HT1080 (cell line): ENCODE data around the gene CXCL6. TPM values are rescaled to one million over a fixed set of nuclear protein-coding genes. Genes with fewer than 3 reads are reported as not detected.

Experiments
- DNase-seq: peaks from one replicate; pipeline ENCODE4 v3.0.0-alpha.2; 2015; ENCODE audit warnings: low read depth
- total RNA-seq: library from RNA; depleted of rRNA; stranded (reverse); fragments of >200 nt; shearing (Covaris generic); gene quantifications from 2 replicates; pipeline ENCODE4 v1.2.3, GENCODE V29; 2014

Gene CXCL6
- total RNA-seq, 1 experiment from 2014 or later: not detected

DNA sequence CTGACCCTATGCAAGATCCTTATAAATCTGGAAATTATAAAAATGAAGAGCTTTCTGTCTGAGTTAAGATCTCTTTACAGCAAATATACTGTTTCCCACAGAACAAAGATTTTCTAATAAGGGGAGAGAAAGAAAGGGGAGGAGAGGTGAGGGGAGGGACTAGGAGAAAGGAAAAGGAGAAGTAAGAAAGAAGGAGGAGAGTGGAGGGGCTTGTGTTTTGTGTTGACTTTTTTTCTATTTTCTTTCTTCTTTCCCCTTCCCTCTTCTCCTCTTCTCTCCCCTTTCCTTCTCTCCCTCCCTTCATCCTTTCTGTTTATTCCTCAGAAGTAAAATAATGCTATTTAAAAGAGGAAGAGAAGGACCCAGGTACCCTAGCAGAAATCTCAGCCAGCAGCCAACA is 6.2 kb downstream of the CXCL6 start:
- no peak for DNase-seq

DNA sequence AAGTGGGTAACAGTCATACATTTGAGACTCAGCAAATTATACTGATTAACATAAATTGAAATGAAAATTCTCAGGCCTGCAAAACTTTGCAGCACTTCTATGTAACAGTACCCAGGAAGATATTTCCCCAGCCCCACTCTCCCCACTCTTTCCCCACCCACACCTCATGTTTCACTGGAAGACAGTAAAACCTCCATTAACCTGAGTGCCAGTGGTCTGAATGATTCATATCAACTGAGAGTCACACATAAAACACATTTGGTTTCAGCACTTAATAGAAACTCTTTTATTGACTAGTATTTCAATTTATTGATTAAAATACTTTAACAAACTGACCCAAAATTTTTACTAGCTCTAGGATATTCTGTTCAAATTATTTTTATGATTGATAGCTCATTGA is 6.9 kb downstream of the CXCL6 start:
- peak; percentile 42 for DNase-seq

DNA sequence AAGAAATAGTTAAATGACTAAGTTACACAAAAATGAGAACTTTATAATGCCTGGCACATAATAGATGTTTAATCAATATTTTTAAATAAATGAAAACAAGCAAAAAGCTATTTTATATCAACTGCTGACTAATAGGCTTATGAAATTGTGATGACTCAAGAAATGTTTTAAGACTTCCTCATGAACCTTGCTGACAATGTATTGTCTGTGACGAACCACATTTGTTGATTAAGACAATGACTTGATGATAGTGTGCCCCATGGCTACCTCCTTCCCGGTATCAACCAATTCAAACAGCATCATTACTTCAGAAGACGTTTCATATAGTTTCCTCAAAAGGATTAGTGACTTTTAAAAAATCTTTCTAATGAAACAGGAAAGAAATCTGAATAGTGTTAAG is 7.9 kb downstream of the CXCL6 start:
- peak; percentile 68 for DNase-seq

DNA sequence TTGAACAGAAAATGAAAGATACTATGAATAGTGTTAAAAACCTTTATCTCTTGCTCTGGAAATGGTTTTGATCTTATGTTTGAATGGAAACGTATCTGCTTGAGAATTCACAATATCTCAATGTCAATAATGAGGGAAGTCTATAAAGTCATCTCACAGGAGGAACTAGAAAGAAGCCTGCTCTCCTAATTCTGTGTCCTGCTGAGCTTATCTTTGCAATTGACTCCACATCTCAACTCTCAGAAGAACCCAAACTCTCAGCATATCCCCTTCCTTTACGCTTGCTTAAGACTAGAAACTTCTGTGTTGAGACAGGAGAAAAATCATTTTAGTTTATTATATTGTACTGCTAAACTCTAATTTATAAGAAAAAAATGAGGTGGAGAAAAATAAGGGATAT is 8.3 kb downstream of the CXCL6 start:
- no peak for DNase-seq

DNA sequence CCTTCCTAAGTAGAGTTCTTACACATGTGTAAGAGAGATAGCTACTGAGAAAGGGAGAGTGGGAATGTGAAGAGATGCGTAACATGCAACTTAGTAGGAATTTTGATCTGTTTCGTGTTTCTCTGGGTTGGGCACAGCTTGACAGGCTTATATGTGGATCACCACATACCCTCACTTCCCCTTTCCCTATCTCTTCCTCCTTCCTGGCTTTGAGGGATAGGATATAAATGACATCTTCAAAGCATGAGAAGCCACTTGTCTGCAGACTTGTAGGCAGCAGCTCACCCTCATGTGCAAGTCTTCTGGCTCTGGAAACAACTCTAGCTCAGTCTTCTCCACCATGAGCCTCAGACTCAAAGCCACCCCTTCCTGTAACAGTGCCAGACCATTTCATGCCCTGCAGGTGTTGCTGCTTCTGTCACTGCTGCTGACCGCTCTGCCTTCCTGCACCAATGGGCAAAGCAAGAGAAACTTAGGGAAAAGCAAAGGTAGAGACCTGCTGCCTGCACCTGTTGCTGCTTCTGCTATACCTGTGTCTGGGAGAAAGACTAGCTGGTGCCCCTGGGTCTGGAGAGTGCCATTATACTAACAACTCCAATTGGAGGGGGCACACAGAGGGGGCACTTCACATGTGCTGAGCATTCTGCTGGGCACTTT is 11.2 kb downstream of the CXCL6 start:
- DNase-seq: no peak

DNA sequence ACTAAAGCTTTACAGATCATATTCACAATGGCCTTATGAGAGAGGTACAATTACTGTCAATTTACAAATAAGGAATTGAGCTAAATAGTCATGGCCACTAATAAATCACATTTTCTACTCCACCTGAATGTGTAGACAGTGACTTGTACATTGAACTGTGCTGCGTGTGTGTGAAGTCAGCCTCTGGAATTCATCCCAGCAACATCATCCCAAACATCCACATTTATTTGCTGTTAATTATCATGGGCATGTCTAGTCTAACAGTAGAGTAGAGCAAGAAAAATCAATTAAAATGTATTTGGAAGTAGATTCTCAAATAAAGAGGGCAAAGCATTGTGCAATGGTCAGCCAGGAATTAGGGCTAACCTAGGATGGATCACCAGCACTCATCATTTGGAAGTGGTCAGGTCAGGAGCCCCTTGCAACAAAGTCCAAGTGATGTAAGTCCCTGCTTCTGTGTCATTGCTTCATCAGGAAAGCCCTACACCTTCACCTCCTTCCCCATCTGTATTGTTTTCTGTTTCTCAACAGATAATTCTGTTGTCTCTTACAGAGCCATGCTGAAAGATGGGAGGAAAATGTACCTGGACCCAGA is 11.8 kb downstream of the CXCL6 start:
- DNase-seq: no peak

DNA sequence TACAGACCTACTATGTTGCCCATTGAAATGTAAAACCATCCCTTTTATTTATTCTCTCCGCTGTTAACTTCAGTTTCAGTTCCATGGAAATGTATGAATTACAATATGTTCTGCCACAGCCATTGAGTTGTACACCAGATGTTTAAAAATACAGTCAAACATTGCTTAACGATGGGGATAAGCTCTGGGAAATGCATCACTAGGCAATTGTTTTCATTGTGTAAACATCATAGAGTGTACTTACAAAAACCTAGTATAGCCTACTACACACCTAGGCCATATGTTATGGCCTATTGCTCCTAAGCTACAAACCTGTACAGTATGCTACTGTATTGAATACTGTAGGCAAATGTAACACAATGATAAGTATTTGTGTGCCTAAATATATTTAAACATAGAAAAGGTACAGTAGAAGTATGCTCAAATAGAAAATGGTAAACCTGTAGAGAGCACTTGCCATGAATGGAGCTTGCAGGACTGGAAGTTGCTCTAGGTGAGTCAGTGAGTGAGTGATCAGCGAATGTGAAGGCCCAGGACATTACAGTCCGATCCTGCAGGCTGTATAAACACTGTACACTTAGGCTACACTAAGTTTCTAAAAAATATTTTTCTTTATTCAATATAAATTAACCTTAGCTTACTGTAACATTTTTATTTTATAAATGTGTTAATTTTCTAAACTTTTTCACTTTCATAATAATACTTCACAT is 13.9 kb downstream of the CXCL6 start:
- no peak for DNase-seq

DNA sequence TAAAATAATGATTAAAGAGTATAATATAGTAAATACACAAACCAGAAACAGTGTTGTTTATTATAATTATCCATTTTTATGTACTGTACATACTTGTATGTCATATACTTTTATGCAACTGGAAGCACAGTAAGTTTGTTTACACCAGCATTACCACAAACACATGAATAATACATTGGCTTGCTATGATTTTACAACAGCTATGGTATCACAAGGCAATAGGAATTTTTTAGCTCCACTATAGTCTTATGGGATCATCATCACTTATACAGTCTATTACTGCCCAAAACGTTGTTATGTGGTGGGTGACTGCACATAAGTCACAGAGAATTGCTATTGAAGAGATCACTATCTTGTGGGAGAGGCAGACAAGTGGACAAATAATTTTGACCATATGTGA is 14.8 kb downstream of the CXCL6 start:
- no peak for DNase-seq

DNA sequence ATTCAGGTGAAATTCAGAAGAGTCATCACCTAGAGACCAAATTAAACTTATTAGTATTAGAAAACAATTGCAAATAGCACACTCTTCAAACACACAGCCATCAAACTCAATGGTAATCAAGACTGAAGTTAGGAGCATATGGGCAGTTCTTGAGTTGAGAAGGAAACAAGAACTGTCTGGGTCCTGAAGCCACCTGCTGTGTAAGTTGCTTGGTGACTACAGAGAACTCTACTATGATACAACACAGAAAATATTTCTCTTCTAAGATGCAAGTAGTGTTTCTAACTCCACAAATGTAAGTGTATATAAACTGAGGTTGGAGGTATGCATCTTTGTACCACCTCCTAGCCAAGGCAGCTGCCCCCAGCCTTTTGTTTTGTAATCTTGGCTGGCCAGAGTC is 16.3 kb downstream of the CXCL6 start:
- no peak for DNase-seq

DNA sequence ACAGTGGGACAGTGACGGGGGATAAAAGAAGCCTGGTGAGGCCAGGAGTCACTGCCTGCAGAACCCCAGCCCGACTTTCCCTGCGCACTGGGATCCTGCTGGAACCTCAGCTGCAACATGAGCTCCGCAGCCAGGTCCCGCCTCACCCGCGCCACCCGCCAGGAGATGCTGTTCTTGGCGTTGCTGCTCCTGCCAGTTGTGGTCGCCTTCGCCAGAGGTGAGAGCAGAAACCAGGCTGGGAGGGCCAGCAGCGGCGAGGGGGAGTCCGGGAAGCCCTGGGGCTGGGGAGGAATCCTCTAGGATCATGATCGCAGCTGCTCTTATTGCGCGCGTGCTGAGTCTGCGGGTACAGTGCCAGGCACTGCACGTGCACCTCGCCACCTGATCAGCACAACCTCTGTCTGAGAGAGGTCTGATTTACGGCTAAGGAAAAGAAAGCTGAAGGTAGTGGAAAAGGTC is 16.8 kb downstream of the CXCL6 start, which contains the start of gene PF4V1:
Gene PF4V1 (plus strand): TSS at position 51 of the 459 bp plus-strand sequence. CDS start 67 bp downstream, at position 118.
- no peak for DNase-seq

DNA sequence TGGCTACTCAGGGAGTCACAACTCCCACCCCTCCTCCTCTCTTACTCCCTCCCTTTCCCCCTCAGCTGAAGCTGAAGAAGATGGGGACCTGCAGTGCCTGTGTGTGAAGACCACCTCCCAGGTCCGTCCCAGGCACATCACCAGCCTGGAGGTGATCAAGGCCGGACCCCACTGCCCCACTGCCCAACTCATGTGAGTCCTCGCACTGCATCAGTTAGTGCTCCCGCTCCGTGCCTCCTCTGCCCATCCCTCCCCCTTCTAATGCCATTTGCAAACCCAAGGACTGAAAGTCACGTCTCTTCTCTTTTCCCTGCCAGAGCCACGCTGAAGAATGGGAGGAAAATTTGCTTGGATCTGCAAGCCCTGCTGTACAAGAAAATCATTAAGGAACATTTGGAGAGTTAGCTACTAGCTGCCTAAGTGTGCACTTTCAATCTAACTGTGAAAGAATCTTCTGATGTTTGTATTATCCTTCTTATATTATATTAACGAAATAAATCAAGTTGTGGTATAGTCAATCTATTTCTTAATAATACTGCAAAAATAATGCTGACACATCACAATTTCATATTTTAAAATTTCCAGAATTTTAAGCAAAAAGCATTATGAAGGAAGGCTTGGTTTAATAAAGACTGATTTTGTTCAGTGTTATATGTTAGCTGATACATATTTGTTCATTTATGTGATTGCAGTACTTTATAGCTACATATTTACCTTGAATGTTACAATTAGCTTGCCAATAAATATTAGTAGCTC is 17.4 kb downstream of the CXCL6 start:
- no peak for DNase-seq

DNA sequence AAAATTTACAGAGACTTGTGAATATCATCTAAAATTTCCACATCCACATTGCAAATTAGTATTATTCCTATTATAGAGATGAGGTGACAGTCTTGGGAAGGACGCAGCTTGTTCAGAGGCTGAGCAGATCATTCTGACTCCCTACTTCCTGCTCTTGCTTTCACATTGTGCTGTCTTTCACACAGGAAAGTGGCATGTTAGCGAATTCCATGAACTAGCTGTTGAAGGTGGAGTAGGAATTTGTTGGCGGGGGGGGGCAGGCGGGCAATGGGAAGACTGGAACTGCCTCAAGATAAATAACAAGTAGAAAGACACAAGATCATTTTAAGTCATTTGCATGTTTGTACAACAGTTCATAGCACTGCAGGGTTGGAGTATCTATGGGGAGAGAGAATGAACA is 18.9 kb downstream of the CXCL6 start:
- no peak for DNase-seq

DNA sequence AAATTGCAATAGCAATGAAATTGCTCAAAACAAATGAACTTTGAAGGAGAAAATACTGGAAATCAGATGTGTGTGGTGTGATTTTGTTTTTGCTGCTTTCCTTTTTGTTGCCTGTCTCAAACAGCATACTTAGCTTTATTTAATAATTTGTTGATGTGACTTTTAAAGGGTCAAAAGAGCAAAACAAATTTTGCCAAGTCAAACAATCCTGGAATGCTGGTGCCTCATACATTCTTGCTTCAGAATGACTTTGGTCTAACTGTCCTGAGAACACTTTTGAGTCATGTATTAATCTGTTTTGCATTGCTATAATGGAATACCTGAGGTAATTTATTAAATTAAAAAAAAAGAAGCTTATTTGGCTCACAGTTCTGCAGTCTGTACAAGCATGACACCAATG is 20.0 kb downstream of the CXCL6 start:
- no peak for DNase-seq

DNA sequence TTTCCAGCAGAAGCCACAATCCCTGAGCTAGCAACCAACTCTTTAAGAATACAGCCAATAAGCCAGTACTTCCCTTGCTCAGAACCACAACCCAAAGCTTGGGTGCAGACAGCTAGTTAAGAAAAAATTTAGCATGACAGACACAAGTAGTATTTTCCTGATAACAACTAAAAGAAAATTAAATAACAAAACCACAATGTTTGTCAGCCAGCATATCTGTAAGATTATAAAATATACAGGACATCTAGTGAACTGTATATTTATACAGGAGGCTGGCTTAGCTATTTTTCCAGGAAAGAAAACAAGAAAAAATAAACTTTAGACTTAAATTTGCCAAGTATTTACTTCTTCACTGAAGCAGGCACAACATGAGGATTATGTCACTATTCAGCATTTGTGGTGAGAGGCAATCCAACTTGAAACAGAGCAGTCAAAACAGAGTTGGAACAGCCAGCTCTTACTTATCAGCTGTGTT is 23.2 kb downstream of the CXCL6 start:
- DNase-seq: no peak

DNA sequence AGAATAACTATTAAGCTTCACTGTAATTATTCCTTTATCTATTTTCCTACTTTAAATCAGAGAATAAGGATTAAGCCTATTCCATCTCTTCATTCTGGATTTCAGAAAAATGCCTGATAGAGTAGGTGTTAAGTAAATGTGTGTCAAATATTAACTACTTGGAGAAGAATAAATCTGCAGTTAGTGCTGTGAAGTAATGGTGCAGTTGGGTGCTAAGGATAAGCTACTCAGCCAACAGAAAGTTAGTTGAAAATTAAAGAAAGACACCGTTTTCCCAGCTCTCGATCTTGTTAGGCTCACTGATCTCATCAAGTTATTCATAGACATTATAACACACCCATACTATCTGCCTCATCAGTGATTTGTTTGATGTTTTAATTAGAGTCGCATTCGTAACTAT is 23.7 kb downstream of the CXCL6 start:
- no peak for DNase-seq

DNA sequence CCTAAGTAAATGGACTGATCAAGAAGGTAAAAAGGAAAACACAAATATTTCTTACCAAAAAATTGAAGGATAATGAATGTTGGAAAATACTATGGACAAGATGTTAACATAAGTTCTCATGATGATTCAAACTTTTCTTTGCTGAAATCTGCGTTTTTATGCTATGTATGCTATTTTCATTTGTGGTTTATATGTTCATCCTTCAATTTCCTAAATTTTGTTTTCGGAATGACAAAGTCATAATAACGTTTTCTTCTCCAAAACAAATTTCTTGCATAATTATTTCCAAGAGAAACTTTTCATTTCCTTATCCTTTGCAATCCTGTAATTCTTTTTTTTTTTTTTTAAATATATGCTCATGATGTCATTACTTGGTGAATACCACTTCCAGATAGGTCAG is 24.4 kb downstream of the CXCL6 start:
- no peak for DNase-seq

DNA sequence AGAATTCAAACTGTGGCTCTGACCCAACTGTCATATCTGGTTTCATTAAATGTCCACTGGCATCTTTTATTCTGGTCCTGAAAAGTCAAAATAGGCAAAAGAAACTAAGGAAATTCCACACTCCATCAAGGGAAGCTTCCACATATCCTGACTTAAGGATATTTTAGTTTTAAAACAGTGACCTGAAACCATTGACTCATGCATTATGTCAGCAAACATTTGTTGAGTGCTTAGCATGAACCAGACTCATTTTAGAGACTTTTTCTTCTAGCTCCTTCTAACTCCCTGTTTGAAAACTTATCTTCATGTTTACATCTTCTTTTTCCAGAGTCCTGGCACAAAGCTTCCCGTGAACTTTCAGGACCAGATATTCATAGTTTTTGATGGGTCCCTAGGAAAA is 25.8 kb downstream of the CXCL6 start:
- DNase-seq: no peak

DNA sequence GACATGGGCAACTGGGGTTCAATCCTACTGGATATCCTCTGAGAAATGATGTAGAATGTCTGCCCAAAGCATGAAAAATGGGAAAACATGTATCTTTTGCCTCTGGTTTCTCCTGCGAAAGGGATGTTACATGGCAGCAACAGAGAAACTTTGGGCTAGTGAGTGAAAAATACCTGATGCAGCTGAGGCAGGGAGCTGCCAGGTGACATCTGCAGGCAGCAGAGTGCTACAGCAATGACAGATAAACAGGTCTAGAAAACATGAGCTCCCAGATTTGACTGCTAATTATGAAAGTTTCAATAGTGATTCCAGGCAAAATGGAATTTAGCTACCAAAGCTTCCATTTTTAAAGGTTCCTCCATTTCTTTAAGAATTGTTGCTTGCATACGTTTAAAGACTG is 27.9 kb downstream of the CXCL6 start:
- peak; percentile 13 for DNase-seq

DNA sequence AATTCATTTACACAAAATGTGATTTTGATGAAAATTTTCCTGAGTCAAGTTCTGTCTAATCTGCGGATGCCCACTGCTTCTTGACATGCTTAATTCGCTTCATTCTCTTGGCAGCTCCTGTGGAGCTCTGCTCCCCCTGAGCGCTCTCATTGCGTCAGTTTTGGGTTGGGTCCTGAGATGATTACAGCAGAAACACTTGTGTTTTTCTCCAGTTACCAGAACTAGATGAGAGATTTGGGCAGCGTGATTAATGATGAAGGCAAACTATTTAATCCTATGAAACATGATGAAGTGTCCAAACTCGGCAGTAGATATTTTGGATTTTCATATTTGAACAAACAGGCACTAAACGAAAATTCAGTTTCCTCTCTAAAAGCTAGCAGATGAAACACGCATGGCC is 28.5 kb downstream of the CXCL6 start:
- no peak for DNase-seq

DNA sequence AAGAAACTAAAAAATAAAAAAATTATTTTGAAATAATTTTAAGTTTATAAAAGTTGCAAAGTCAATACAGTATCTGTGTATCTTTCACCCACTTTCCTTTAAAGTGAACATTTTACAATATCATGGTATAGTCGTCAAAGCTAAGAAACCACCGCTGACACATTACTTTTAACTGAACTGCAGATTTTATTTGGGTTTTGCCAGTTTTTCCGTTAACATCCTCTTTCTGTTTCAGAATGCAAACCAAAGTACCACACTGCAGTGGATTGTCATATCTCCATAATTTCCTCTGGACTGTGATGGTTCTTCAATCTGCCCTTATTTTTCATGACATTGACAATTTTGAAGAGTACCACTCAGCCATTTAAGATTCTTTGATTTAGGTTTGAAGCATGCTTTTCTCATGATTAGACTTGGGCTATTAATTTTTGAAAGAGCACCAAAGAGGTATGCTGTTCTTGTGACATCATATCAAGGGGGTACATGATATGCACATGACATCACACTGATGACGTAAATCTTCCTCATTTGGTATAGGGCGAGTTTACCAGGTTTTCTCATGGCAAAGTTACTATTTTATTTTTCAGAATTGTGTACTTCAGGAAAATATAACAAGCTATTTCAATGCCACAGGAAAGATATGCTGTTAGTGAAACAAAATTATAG is 29.1 kb downstream of the CXCL6 start:
- DNase-seq: no peak

DNA sequence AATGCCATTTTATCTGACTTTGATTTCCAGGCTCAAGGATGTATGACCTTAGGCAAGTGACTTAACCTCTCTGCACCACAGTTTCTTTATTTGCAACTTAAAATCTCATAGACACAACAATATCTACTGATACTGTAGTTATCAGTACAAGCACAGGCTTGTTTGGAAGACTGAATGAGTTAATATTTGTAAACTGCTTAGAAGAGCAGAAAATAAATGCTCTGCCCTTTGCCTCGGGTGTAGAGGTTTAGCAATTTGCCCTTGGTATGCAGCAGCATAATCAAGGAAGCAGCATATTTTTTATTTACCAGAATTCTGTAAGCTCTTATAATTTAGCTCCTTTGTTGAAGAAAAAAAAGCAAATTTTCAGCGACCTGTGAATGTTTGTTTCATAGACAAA is 29.8 kb downstream of the CXCL6 start:
- DNase-seq: no peak
